Measurements from ENCODE around the gene SETD4. TPM values are rescaled to one million over a fixed set of nuclear protein-coding genes. Genes with fewer than 3 reads are reported as not detected.

Gene SETD4
- total and polyA plus RNA-seq, 2 of the 8 experiments (the other 6 are each of a cell fraction or from before 2014, with no cell fraction given): 20.1 to 46.6 TPM

- no peaks in the 10 kb centered on the region for H3K79me2 ChIP-seq (ENCODE audit: control insufficient read depth in 1 of 2, insufficient read depth in 2 of 2, low read length in 2 of 2)
- DNase-seq (ENCODE audit: low read depth in 1 of 2, low spot score in 2 of 2): no peak
- 89% methylated on average over 16 of the region's 16 CpGs; no CpG with 5 or more reads in 1 of the 2 experiments for WGBS, 2 experiments (ENCODE audit: extremely low coverage in 1 of 2, insufficient coverage in 1 of 2, insufficient read length in 1 of 2, insufficient replicate concordance in 2 of 2, low coverage in 1 of 2, low lambda C conversion rate in 2 of 2, missing lambda C conversion rate in 1 of 2)
- H4K91ac ChIP-seq (replicated peaks; ENCODE audit: insufficient read length, low read length): no peak overlapping the region
- H3K4me3 ChIP-seq (ENCODE audit: extremely low read depth in 1 of 4, insufficient read depth in 2 of 4, low read depth in 3 of 4, low read length in 4 of 4): no peak overlapping the region
- no peaks in the 10 kb centered on the region for H3K9me3 ChIP-seq (ENCODE audit: insufficient read depth in 2 of 2, low read depth in 1 of 2, low read length in 1 of 2)
- no peak overlapping the region for H3K4ac ChIP-seq (replicated peaks; ENCODE audit: insufficient read length, low read depth, low read length)
- H3K4me2 ChIP-seq (ENCODE audit: insufficient read depth in 1 of 2, low read depth in 2 of 2, low read length in 2 of 2): no peak overlapping the region
- no peaks in the 10 kb centered on the region for H3K79me1 ChIP-seq (ENCODE audit: low read depth, low read length)
- H3K4me1 ChIP-seq (replicated peaks in 1 of 4; ENCODE audit: control insufficient read depth in 3 of 4, insufficient read depth in 4 of 4, low read length in 3 of 4): peaks cover 0 to 7% (median 2%) of the 10 kb centered on the region in 4 experiments; a peak in 4 of 7 replicates
- H2AFZ ChIP-seq (ENCODE audit: low read length): no peak overlapping the region
- POLR2A ChIA-PET (ENCODE audit: partially characterized antibody): interaction anchor here (0.8 to 1.0 kb wide), 2 partner anchors 9 to 17 kb away, joined by 3 to 4 read pairs; no protein-coding TSS in a partner anchor
- CTCF ChIA-PET (ENCODE audit: partially characterized antibody): interaction anchor here (0.8 to 1.4 kb wide), 4 partner anchors 10 to 96 kb away, joined by 3 to 7 read pairs (median 4); no protein-coding TSS in a partner anchor
- H2AK5ac ChIP-seq (ENCODE audit: low read depth, low read length): no peak overlapping the region
- no peak overlapping the region for H3K56ac ChIP-seq (replicated peaks; ENCODE audit: insufficient read length, low read depth, low read length)
- no peak overlapping the region for H2BK12ac ChIP-seq (ENCODE audit: low read depth, low read length)
- peaks cover 2 to 18% (median 10%) of the 10 kb centered on the region in 4 experiments; a peak in 7 of 8 replicates for H3K36me3 ChIP-seq (ENCODE audit: control insufficient read depth in 2 of 4, insufficient read depth in 4 of 4, low read length in 3 of 4)
- H3K27ac ChIP-seq (ENCODE audit: low read depth, low read length): no peak overlapping the region
- H2BK20ac ChIP-seq (ENCODE audit: low read length): no peak overlapping the region
- no peak overlapping the region for H2BK120ac ChIP-seq (replicated peaks; ENCODE audit: low read depth, low read length)
- no peaks in the 10 kb centered on the region for H3K23me2 ChIP-seq (ENCODE audit: low read depth, low read length)
- H4K8ac ChIP-seq (ENCODE audit: extremely low read depth, insufficient read depth, low read length): no peak overlapping the region
- H3K14ac ChIP-seq (ENCODE audit: insufficient read length): no peak overlapping the region
- no peak for FAIRE-seq
- no peak overlapping the region for H3K9ac ChIP-seq (replicated peaks in 1 of 4; ENCODE audit: extremely low read depth in 1 of 4, low read depth in 3 of 4, low read length in 3 of 4)
- H2BK5ac ChIP-seq (ENCODE audit: low read depth, low read length): no peak overlapping the region
- H3K18ac ChIP-seq (ENCODE audit: extremely low read depth, low read length): no peak overlapping the region
- no peaks in the 10 kb centered on the region for H3K27me3 ChIP-seq (replicated peaks in 1 of 4; ENCODE audit: control insufficient read depth in 3 of 4, extremely low read depth in 1 of 4, insufficient read depth in 3 of 4, low read length in 3 of 4)
- no peak overlapping the region for H2BK15ac ChIP-seq (ENCODE audit: low read length)
- H4K20me1 ChIP-seq (replicated peaks in 1 of 2; ENCODE audit: control insufficient read depth in 1 of 2, insufficient read depth in 2 of 2, low read length in 2 of 2): peaks cover 0 to 1% of the 10 kb centered on the region in 2 experiments
- no peak overlapping the region for H4K5ac ChIP-seq (ENCODE audit: insufficient read length, low read depth, low read length)
- H3K23ac ChIP-seq (ENCODE audit: insufficient read length): no peak overlapping the region
- TF ChIP-seq NANOG (IDR thresholded peaks at IDR 0.05; ENCODE audit: insufficient read depth, low read depth, low read length, poor library complexity, severe bottlenecking) (no peak), ZNF274 (IDR thresholded peaks at IDR 0.05; ENCODE audit: borderline replicate concordance, extremely low read depth, low read length) (no peak), ATF2 (IDR thresholded peaks at IDR 0.05; ENCODE audit: low read length) (no peak), BCL11A (IDR thresholded peaks at IDR 0.05; ENCODE audit: low read depth in 2 of 2, low read length in 2 of 2) (no peak), CHD2 (IDR thresholded peaks at IDR 0.05; ENCODE audit: low read length) (no peak), CTCF (IDR thresholded peaks at IDR 0.05; ENCODE audit: control extremely low read depth in 1 of 3, insufficient read depth in 1 of 3, low read depth in 1 of 3, low read length in 3 of 3) (no peak), CTBP2 (IDR thresholded peaks at IDR 0.05; ENCODE audit: borderline replicate concordance, insufficient read depth, insufficient read length, low read length) (no peak), TAF7 (optimal IDR thresholded peaks at IDR 0.05; ENCODE audit: borderline replicate concordance, low read depth, low read length) (no peak)
These were observed 29.6 kb downstream of the SETD4 start for GRCh38 chr21:36030581-36031189.
